ENCODE measurements around the gene CNR1.

The CNR1 gene

GRCh38 chr6:88183471-88183870 is 17.3 kb upstream of the CNR1 start:
- Histone ChIP-seq H3K4me1 (no peaks in the 10 kb centered on the region), H3K27me3 (no peaks in the 10 kb centered on the region)
- intact Hi-C loops (cut with DNase I; ENCODE audit: low total_unique reads) = no loop called here

GRCh38 chr6:88179692-88180091 is 13.5 kb upstream of the CNR1 start:
- no peak for DNase-seq
- Histone ChIP-seq H3K27me3 (no peaks in the 10 kb centered on the region), H3K36me3 (no peaks in the 10 kb centered on the region), H3K27ac (no peak overlapping the region), H3K4me1 (no peaks in the 10 kb centered on the region), H3K9me3 (no peaks in the 10 kb centered on the region), H3K4me3 (no peak overlapping the region)
- intact Hi-C loops (cut with DNase I; ENCODE audit: low total_unique reads) = no loop called here
- no peak for TF ChIP-seq CTCF (IDR thresholded peaks at IDR 0.05)

More at GRCh38 chr6:88183471-88183870, 17.3 kb upstream of the CNR1 start:
- Histone ChIP-seq H3K4me3 (no peak overlapping the region), H3K9me3 (no peaks in the 10 kb centered on the region), H3K36me3 (no peaks in the 10 kb centered on the region), H3K27ac (no peak overlapping the region)
- DNase-seq = no peak
- TF ChIP-seq CTCF (IDR thresholded peaks at IDR 0.05) = no peak

- Histone ChIP-seq H3K36me3 (no peaks in the 10 kb centered on the region), H3K27ac (no peak overlapping the region), H3K4me3 (no peak overlapping the region), H3K4me1 (no peaks in the 10 kb centered on the region), H3K9me3 (no peaks in the 10 kb centered on the region), H3K27me3 (no peaks in the 10 kb centered on the region)
- DNase-seq = no peak
- intact Hi-C loops (cut with DNase I; ENCODE audit: low total_unique reads) = no loop called here
- TF ChIP-seq CTCF (IDR thresholded peaks at IDR 0.05) = no peak
Observed at GRCh38 chr6:88177961-88178464, 11.9 kb upstream of the CNR1 start.

- intact Hi-C loops (cut with DNase I; ENCODE audit: low total_unique reads) = no loop called here
- Histone ChIP-seq H3K27ac (no peak overlapping the region), H3K36me3 (no peaks in the 10 kb centered on the region), H3K4me3 (no peak overlapping the region), H3K9me3 (no peaks in the 10 kb centered on the region), H3K4me1 (no peaks in the 10 kb centered on the region), H3K27me3 (no peaks in the 10 kb centered on the region)
- no peak for TF ChIP-seq CTCF (IDR thresholded peaks at IDR 0.05)
- DNase-seq = no peak
Observed at GRCh38 chr6:88174906-88175305, 8.8 kb upstream of the CNR1 start.

- Histone ChIP-seq H3K4me1 (peaks cover 0 to 12% (median 4%) of the 10 kb centered on the region in 4 donors), H3K4me3 (no peak overlapping the region), H3K27ac (no peak overlapping the region), H3K36me3 (no peaks in the 10 kb centered on the region), H3K9me3 (no peaks in the 10 kb centered on the region), H3K27me3 (no peaks in the 10 kb centered on the region)
- intact Hi-C loops (cut with DNase I; ENCODE audit: low total_unique reads) = no loop called here
- TF ChIP-seq CTCF (IDR thresholded peaks at IDR 0.05) = no peak
- no peak for DNase-seq
Observed at GRCh38 chr6:88171312-88171711, 5.2 kb upstream of the CNR1 start.

- H3K27me3 ChIP-seq = peaks cover 0 to 5% of the 10 kb centered on the region in 2 donors
Observed at GRCh38 chr6:88168362-88168761, 2.2 kb upstream of the CNR1 start.

More at GRCh38 chr6:88168362-88168761, 2.2 kb upstream of the CNR1 start:
- DNase-seq = no peak
- no peak for TF ChIP-seq CTCF (IDR thresholded peaks at IDR 0.05)
- Histone ChIP-seq H3K36me3 (no peaks in the 10 kb centered on the region), H3K9me3 (no peaks in the 10 kb centered on the region), H3K4me3 (no peak overlapping the region), H3K4me1 (peaks cover 0 to 20% (median 8%) of the 10 kb centered on the region in 4 donors), H3K27ac (no peak overlapping the region)
- intact Hi-C loops (cut with DNase I; ENCODE audit: low total_unique reads) = no loop called here
